ENCODE measurements around the gene SMIM27.

GRCh38 chr9:32566770-32567169 lies 14.6 kb downstream of the SMIM27 start:
- no peak for TF ChIP-seq FOXA1 (IDR thresholded peaks at IDR 0.05)
- TF ChIP-seq SP1 (IDR thresholded peaks at IDR 0.05), result no peak
- no peak for TF ChIP-seq ZNF384 (IDR thresholded peaks at IDR 0.05)
- no peak for TF ChIP-seq ARNT (IDR thresholded peaks at IDR 0.05)
- TF ChIP-seq BHLHE40 (IDR thresholded peaks at IDR 0.05; ENCODE audit: borderline replicate concordance), result no peak
- TF ChIP-seq FOXK2 (IDR thresholded peaks at IDR 0.05), result no peak
- no peak for TF ChIP-seq LEF1 (IDR thresholded peaks at IDR 0.05; ENCODE audit: borderline replicate concordance)

Data from HEK293T (cell line).